HepG2 (cell line): ENCODE measurements around the gene MT1HL1. TPM values are rescaled to one million over a fixed set of nuclear protein-coding genes. Genes with fewer than 3 reads are reported as not detected.

ENCODE experiments used
- ATAC-seq: fragments of 200-7000 bp; cut with Tn5 transposase; 3 replicates; pipeline ENCODE4 v1.9.1; 2020; ENCODE audit warnings: mild to moderate bottlenecking, moderate library complexity
- BruUV-seq: library from RNA; stranded (reverse); fragments of 400-500 nt; replicated peaks from 2 replicates; lab custom pipeline; 2021; lab: Mats Ljungman, UMichigan
- CTCF ChIA-PET: fragments of 300-600 bp; formaldehyde crosslinking; extraction: SDS; loops from one replicate; lab custom pipeline; 2021; ENCODE audit warnings: low total read pairs, inconsistent platforms, low intra/inter-chr PET ratio; lab: Yijun Ruan, JAX
- POLR2A ChIA-PET: fragments of 350-600 bp; sonication (Branson Sonifier 250); formaldehyde crosslinking; loops from one replicate; lab custom pipeline; 2020; ENCODE audit warnings: antibody characterized with exemption, inconsistent platforms; lab: Yijun Ruan, JAX
- DNase-seq: peaks from one replicate; pipeline ENCODE4 v3.0.0-alpha.2; 2015; ENCODE audit warnings: low spot score
- FAIRE-seq: peaks from 3 replicates; lab custom pipeline; 2011; peaks lifted over from hg19 to GRCh38; lab: Jason Lieb, UNC
- H2AFZ ChIP-seq: one replicate; pipeline ENCODE4 v1.6.1; 2011; ENCODE audit warnings: low read length, inconsistent platforms
- H3K27ac ChIP-seq: fragments of 300-600 bp; 3 replicates; pipeline ENCODE4 v1.8.0; 2011; ENCODE audit warnings: mixed run types, mild to moderate bottlenecking, mixed read lengths, low read length, inconsistent platforms; ENCODE audit not compliant: insufficient read depth; ENCODE audit errors: extremely low read length
- H3K27me3 ChIP-seq, 2 experiments: fragments of 200-600 bp in 1 of 2; 2 replicates in 1 of 2; 3 replicates in 1 of 2; pipeline versions ENCODE4 v1.6.0 to v1.8.0; 2011; ENCODE audit warnings: low read length in 2 of 2, mild to moderate bottlenecking in 2 of 2, moderate library complexity in 2 of 2, inconsistent platforms in 1 of 2; ENCODE audit not compliant: insufficient read depth in 2 of 2, control insufficient read depth in 1 of 2
- H3K36me3 ChIP-seq, 2 experiments: fragments of 200-600 bp in 1 of 2; replicated peaks in 1 of 2; 2 replicates in 1 of 2; 3 replicates in 1 of 2; pipeline versions ENCODE4 v1.5.1 to v1.8.0; 2011; ENCODE audit warnings: low read length in 2 of 2, inconsistent platforms in 1 of 2; ENCODE audit not compliant: insufficient read depth in 2 of 2, control insufficient read depth in 1 of 2
- H3K4me1 ChIP-seq: 2 replicates; pipeline ENCODE4 v1.5.1; 2012; ENCODE audit warnings: low read length, inconsistent platforms; ENCODE audit not compliant: insufficient read depth
- H3K4me2 ChIP-seq: 2 replicates; pipeline ENCODE4 v1.6.0; 2011; ENCODE audit warnings: low read depth, low read length, inconsistent platforms
- H3K4me3 ChIP-seq, 3 experiments: fragments of 200-600 bp in 1 of 3; sonication (generic), shearing (Covaris generic) in 1 of 3; replicated peaks in 1 of 3; 2 replicates each; pipeline ENCODE4 v1.5.1; 2011 to 2016; ENCODE audit warnings: low read length in 3 of 3, inconsistent platforms in 2 of 3, low read depth in 2 of 3, mild to moderate bottlenecking in 2 of 3, control low read depth in 1 of 3, mixed read lengths in 1 of 3; ENCODE audit not compliant: insufficient read depth in 1 of 3
- H3K79me2 ChIP-seq: one replicate; pipeline ENCODE4 v1.6.1; 2011; ENCODE audit warnings: low read length, inconsistent platforms; ENCODE audit not compliant: insufficient read depth
- H3K9ac ChIP-seq: 2 replicates; pipeline ENCODE4 v1.6.0; 2011; ENCODE audit warnings: mild to moderate bottlenecking, low read depth, low read length, inconsistent platforms; ENCODE audit not compliant: insufficient read depth
- H3K9me3 ChIP-seq: 2 replicates; pipeline ENCODE4 v1.5.1; 2012; ENCODE audit warnings: mild to moderate bottlenecking, low read length
- H4K20me1 ChIP-seq: 2 replicates; pipeline ENCODE4 v1.6.0; 2011; ENCODE audit warnings: inconsistent platforms, mild to moderate bottlenecking, low read length, moderate library complexity; ENCODE audit not compliant: insufficient read depth
- ARID4A ChIP-seq: sonication (generic); formaldehyde crosslinking; IDR thresholded peaks from 2 replicates; pipeline ENCODE4 v1.5.0; 2020; ENCODE audit warnings: mild to moderate bottlenecking, missing genetic modification reagents, borderline replicate concordance
- E2F5 ChIP-seq: sonication (generic); formaldehyde crosslinking; conservative IDR thresholded peaks from 2 replicates; pipeline ENCODE4 v1.4.0; 2020; ENCODE audit warnings: missing genetic modification reagents
- MED8 ChIP-seq: sonication (generic); formaldehyde crosslinking; IDR thresholded peaks from 2 replicates; pipeline ENCODE4 v1.8.1; 2023; ENCODE audit warnings: mild to moderate bottlenecking, missing genetic modification reagents; ENCODE audit not compliant: insufficient replicate concordance
- PLRG1 ChIP-seq: fragments of 450-650 bp; conservative IDR thresholded peaks from 2 replicates; pipeline ENCODE4 v1.6.1; 2016
- RXRB ChIP-seq: IDR thresholded peaks from 2 replicates; pipeline ENCODE4 v1.6.1; 2016; ENCODE audit warnings: borderline replicate concordance, missing genetic modification reagents, missing compliant biosample characterization
- THAP7 ChIP-seq: sonication (generic); formaldehyde crosslinking; IDR thresholded peaks from 2 replicates; pipeline ENCODE4 v1.8.1; 2023; ENCODE audit warnings: mild to moderate bottlenecking, missing genetic modification reagents
- ZFP82 ChIP-seq: sonication (generic); formaldehyde crosslinking; IDR thresholded peaks from 2 replicates; pipeline ENCODE4 v1.5.1; 2020; ENCODE audit warnings: mild to moderate bottlenecking, missing genetic modification reagents, borderline replicate concordance
- ZNF225 ChIP-seq: sonication (generic); formaldehyde crosslinking; IDR thresholded peaks from 2 replicates; pipeline ENCODE4 v1.4.0; 2020; ENCODE audit warnings: mild to moderate bottlenecking, missing genetic modification reagents
- ZNF30 ChIP-seq: sonication (generic); formaldehyde crosslinking; IDR thresholded peaks from 2 replicates; pipeline ENCODE4 v1.5.0; 2020; ENCODE audit warnings: mild to moderate bottlenecking, missing genetic modification reagents
- WGBS: methylation state at CpG from one replicate; pipeline ENCODE4 v1.1.6; 2017; ENCODE audit warnings: low lambda C conversion rate; 5-methylcytosine and 5-hydroxymethylcytosine counted together
- in situ Hi-C: cut with HindIII; loops from 2 replicates; pipeline ENCODE4 v1.10.0; 2017; ENCODE audit warnings: low pct_unique_long_range_greater_than_20kb; ENCODE audit not compliant: extremely low pct_ligation_motif_present
- intact Hi-C: fragments of 100-400 bp; cut with micrococcal nuclease; formaldehyde crosslinking; loops from one replicate; pipeline ENCODE4 v1.10.0; 2022; ENCODE audit not compliant: unreplicated experiment
- polyA plus RNA-seq, 8 experiments: library from polyadenylated mRNA; depleted of rRNA in 3 of 8; stranded (reverse) in 7 of 8; unstranded in 1 of 8; fragments of >200 nt; fragmentation: Illumina TruSeq in 4 of 8; extraction: Trizol in 4 of 8; gene quantifications; 2 replicates each; pipeline versions ENCODE4 v1.2.1 to v1.2.3, GENCODE V29; 2011 to 2016; ENCODE audit warnings: low read depth in 4 of 8, missing spikeins in 1 of 8, mixed read lengths in 1 of 8; ENCODE audit not compliant: insufficient read depth in 1 of 8
- total RNA-seq, 5 experiments: library from RNA; depleted of rRNA; stranded (reverse); fragments of >200 nt; fragmentation: Illumina TruSeq; extraction: Trizol; gene quantifications; 2 replicates each; pipeline ENCODE4 v1.2.3, GENCODE V29; 2016; ENCODE audit warnings: low read depth in 1 of 5
- TF ChIP-seq, protein P1 (sequence below): sonication (generic); formaldehyde crosslinking; IDR thresholded peaks from 2 replicates; pipeline ENCODE4 v1.8.0; 2022; ENCODE audit warnings: missing genetic modification reagents, mild to moderate bottlenecking, borderline replicate concordance
- TF ChIP-seq, protein P2 (sequence below): sonication (generic); formaldehyde crosslinking; IDR thresholded peaks from 2 replicates; pipeline ENCODE4 v1.5.1; 2020; ENCODE audit warnings: missing genetic modification reagents, mild to moderate bottlenecking, borderline replicate concordance

MT1HL1 gene
- total and polyA plus RNA-seq, 2 of the 13 experiments (the other 11 are each of a cell fraction or from before 2014, with no cell fraction given), result not detected

DNA sequence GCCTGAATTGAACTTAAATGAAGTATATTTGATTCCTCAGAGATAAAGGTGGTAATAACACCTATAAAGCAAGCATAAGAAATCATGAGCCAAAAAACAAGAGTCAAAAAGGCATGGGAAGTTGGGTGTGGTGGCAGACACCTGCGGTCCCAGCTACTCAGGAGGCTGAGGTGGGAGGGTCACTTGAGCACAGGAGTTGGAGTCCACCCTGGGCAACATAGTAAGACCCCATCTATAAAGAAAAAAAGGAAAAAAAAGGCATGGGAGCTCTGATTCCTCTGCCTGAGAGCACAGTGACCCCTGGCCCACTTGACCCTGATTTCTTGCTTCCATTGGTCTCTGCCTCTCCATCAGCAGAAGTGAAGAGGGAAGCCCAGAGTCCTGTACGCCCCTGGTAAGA, 40.3 kb downstream of the MT1HL1 start (continued):
- TF ChIP-seq E2F5 (CRISPR knock-in tag), result no peak
- TF ChIP-seq, protein P1, sequence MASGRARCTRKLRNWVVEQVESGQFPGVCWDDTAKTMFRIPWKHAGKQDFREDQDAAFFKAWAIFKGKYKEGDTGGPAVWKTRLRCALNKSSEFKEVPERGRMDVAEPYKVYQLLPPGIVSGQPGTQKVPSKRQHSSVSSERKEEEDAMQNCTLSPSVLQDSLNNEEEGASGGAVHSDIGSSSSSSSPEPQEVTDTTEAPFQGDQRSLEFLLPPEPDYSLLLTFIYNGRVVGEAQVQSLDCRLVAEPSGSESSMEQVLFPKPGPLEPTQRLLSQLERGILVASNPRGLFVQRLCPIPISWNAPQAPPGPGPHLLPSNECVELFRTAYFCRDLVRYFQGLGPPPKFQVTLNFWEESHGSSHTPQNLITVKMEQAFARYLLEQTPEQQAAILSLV, result no peak

DNA sequence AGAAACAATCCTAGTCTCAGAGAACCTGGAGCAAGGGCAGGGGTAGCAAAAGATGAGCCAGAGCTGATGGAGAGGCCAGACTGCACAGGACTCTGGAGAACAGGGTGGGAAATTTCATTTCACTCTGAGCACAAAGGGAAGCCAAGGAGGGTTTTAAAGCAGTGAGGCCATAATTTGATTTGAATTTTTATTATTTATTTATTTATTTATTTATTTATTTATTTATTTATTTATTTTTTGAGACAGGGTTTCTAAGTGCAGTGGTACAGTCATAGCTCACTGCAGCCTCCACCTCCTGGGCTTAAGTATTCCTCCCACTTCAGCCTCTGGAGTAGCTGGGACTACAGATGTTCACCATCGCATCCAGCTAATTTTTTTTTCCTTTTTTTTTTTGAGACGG, 45.1 kb downstream of the MT1HL1 start:
- BruUV-seq, result no TSS peak
- DNase-seq (no peak), FAIRE-seq (no peak), ATAC-seq (no peak)
- 98% methylated on average over 2 of the region's 2 CpGs for WGBS
- no peaks in the 10 kb centered on the region for H3K79me2 ChIP-seq
- CTCF ChIA-PET, result no interaction called here
- in situ Hi-C loops (no loop called here), intact Hi-C loops (no loop called here)
- H2AFZ ChIP-seq, result no peak overlapping the region
- no peaks in the 10 kb centered on the region for H3K36me3 ChIP-seq
- H4K20me1 ChIP-seq, result no peaks in the 10 kb centered on the region
- H3K4me1 ChIP-seq, result no peaks in the 10 kb centered on the region
- H3K9ac ChIP-seq, result no peak overlapping the region
- H3K27me3 ChIP-seq, result no peaks in the 10 kb centered on the region; a peak in 1 of 5 replicates
- no peak overlapping the region for H3K4me3 ChIP-seq
- no peak overlapping the region for H3K4me2 ChIP-seq
- H3K27ac ChIP-seq, result no peak overlapping the region
- no peaks in the 10 kb centered on the region for H3K9me3 ChIP-seq
- POLR2A ChIA-PET, result no interaction called here
- TF ChIP-seq ZNF30 (CRISPR knock-in tag) (no peak), PLRG1 (no peak), THAP7 (no peak), RXRB (CRISPR knock-in tag) (no peak), ZNF225 (CRISPR knock-in tag) (no peak), ZFP82 (no peak), ARID4A (CRISPR knock-in tag) (no peak), MED8 (CRISPR knock-in tag) (no peak)
- TF ChIP-seq, protein P2, sequence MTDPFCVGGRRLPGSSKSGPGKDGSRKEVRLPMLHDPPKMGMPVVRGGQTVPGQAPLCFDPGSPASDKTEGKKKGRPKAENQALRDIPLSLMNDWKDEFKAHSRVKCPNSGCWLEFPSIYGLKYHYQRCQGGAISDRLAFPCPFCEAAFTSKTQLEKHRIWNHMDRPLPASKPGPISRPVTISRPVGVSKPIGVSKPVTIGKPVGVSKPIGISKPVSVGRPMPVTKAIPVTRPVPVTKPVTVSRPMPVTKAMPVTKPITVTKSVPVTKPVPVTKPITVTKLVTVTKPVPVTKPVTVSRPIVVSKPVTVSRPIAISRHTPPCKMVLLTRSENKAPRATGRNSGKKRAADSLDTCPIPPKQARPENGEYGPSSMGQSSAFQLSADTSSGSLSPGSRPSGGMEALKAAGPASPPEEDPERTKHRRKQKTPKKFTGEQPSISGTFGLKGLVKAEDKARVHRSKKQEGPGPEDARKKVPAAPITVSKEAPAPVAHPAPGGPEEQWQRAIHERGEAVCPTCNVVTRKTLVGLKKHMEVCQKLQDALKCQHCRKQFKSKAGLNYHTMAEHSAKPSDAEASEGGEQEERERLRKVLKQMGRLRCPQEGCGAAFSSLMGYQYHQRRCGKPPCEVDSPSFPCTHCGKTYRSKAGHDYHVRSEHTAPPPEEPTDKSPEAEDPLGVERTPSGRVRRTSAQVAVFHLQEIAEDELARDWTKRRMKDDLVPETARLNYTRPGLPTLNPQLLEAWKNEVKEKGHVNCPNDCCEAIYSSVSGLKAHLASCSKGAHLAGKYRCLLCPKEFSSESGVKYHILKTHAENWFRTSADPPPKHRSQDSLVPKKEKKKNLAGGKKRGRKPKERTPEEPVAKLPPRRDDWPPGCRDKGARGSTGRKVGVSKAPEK (CRISPR knock-in tag), result no peak
